Adipose tissue (tissue), 3 donors: ENCODE results near the gene TIFAB. TPM values are rescaled to one million over a fixed set of nuclear protein-coding genes. Genes with fewer than 3 reads are reported as not detected.

Experiments
- H3K27ac ChIP-seq: one replicate; pipeline ENCODE4 v1.5.1; 2013; ENCODE audit warnings: low read depth, low read length
- WGBS, 3 donors: extraction: QIAGEN DNeasy Blood & Tissue Kit; methylation state at CpG; one replicate each; pipeline ENCODE4 v1.1.7; 2013; 5-methylcytosine and 5-hydroxymethylcytosine counted together
- polyA plus RNA-seq, 3 donors: library from polyadenylated mRNA; stranded (reverse); fragments of 200-250 nt; gene quantifications; one replicate each; pipeline ENCODE4 v1.2.3, GENCODE V29; 2013
- donor health status: healthy with polysubstance abuse.
- donor health status: Bipolar disorder and iron deficiency.
- donor health status: healthy.

TIFAB gene
- polyA plus RNA-seq, 3 donors = 0.01 TPM; not detected in 2

DNA sequence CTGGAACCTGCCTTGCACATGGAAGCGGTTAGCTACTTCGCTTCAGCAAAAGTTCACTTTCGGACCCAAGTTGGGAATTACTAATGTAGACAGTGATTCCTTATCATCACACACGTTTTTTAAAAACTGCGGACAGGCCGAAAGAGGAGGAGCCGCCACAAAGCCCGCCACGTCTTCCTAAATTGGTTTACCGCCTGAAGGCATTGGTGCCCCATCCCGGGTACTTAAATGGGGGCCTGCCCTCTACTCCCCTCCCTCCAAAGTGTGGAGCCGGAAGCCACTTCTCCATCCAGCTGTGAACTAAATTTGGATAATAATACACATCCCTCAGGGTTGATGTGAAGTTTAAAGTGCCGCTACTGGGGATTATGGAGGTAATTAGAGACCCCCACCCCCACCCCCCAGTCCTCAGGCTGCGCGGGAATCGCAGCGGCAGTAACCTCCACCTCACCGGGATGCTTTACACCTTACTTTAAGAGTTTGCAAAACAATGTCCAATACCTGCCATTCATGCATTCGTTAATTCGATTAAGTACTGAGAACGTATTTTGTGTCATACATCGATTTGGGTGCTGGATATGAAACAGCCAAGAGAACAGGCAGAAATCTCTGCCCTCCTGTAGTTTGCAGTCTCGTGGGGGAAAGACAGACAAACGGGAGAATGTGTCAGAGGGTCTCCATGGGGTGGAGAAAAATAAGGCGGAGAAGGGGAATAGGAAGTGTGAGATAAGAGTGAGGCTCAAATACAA, 52.2 kb downstream of the TIFAB start:
- no peak overlapping the region for H3K27ac ChIP-seq
- WGBS, 3 donors = 28 to 40% (median 37%) methylated on average over 25 of the region's 25 CpGs

DNA sequence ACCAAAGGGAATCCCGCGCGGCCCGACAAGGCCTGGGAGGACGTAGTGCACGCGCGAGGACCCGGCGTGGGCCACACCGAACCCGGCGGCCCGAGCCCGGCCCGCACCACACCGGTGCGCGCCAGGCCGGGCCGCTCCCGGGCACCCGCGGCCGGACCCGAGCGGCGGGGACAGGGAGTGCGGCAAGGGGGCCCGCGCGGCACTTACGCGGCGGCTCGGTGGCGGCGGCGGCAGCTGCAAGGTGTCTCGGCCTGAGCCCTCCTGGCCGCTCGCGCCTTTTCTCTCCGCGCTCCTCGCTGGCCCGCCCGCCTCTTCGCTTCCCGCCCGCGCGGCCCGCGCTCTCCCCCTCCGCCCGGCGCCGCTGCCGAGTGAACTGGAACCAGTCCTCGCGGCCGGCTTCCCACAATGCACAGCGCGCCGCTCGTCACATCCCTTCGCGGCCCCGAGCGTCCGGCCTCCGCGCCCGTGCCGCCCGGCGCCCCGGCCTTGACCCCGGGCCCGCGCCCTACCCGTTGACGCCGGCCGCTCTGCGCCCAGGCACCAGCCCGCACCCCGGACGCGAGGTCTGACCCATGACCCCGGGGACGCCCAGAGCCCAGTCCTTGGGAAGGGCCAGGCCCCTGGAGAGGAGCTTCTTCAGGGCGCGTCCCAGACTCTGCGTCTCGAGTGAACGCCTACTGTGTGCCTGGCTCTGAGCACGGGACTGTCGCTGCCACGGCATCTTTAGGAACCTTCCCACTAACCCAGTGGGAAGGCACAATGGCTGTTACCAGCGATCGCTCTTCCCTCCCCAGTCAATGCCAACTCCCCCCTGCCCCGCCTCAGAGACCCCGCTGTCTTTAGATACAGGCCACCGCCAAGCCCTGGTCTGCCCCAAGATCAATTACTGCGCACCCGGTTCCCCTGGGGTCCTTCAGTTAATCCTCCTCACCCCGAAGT, 53.0 kb downstream of the TIFAB start, which contains the start of gene MACROH2A1:
Gene MACROH2A1, minus strand, starts transcription at position 377 of the 939 bp plus-strand sequence. CDS start 10,138 bp downstream, outside the sequence.
- H3K27ac ChIP-seq = peak within 1 kb of the TSS; percentile 51
- WGBS, 3 donors = 0 to 1% (median 1%) methylated on average over 72 to 109 of the region's 109 CpGs

DNA sequence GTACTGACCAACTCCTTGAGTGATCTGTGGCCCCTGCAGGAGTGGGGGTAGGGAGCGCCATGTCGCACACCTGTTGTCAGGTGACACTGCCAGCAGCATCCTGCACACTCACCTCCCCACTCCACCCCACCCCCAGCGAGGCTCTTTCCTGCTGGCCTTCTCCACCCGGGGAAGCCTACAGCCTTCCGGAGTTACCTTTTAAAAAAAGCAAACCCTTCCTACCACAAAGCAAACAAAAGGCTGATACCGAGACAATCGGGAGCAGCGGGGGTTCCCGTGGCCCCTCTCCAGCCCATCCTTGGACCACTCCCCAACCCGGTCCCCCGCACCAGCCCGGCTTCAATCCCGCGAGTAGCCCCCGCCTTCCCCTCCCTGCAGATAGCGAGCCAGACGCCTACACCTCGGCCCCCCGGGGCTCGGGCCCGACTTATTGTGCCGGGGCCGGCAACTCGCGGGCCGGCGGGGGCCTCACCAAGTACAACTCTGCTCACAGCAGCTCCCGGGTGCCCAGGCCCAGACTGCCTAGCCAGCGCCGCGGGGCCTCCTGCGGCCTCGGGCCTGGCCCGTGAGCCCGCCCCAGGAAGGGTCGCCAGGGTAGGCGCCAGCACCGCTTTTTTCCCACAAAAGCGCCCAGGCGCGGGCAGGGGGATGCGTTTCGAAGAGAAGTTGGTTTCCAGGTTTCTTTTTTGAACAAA, 53.8 kb downstream of the TIFAB start:
- 1 to 2% (median 1%) methylated on average over 42 to 43 of the region's 43 CpGs for WGBS, 3 donors
- H3K27ac ChIP-seq = peak overlapping the region; percentile 51

Other genes starting within 250 kb of the TIFAB start
- 100 to 1,000 TPM in 1 of 3 donors, 10 to 100 TPM in 2; 34.6 to 119 (median 81.0) TPM for gene MACROH2A1, start 53.1 kb downstream of the TIFAB start, polyA plus RNA-seq
- gene DCANP1, start 5.0 kb downstream of the TIFAB start, polyA plus RNA-seq = not detected
- not detected for gene NEUROG1, start 83.6 kb upstream of the TIFAB start, polyA plus RNA-seq
- 100 to 1,000 TPM in 1 of 3 donors, 10 to 100 TPM in 1, 1 to 10 TPM in 1; 3.8 to 156 (median 69.2) TPM for gene CXCL14, start 126.6 kb upstream of the TIFAB start, polyA plus RNA-seq